ENCODE results near the gene ITGA8.

The ITGA8 gene

GRCh38 chr10:15704581-15704968 lies 15.1 kb downstream of the ITGA8 start:
- no peaks in the 10 kb centered on the region for H4K20me1 ChIP-seq (ENCODE audit: insufficient read depth, low read length)
- no peaks in the 10 kb centered on the region for H3K27me3 ChIP-seq (ENCODE audit: low read depth, low read length)
- no peaks in the 10 kb centered on the region for H3K79me2 ChIP-seq (ENCODE audit: low read length)
- H3K4me2 ChIP-seq (ENCODE audit: low read length): no peak overlapping the region
- H3K27ac ChIP-seq (ENCODE audit: low read length): no peak overlapping the region
- H2AFZ ChIP-seq (ENCODE audit: low read depth, low read length): no peak overlapping the region
- TF ChIP-seq, protein P1, sequence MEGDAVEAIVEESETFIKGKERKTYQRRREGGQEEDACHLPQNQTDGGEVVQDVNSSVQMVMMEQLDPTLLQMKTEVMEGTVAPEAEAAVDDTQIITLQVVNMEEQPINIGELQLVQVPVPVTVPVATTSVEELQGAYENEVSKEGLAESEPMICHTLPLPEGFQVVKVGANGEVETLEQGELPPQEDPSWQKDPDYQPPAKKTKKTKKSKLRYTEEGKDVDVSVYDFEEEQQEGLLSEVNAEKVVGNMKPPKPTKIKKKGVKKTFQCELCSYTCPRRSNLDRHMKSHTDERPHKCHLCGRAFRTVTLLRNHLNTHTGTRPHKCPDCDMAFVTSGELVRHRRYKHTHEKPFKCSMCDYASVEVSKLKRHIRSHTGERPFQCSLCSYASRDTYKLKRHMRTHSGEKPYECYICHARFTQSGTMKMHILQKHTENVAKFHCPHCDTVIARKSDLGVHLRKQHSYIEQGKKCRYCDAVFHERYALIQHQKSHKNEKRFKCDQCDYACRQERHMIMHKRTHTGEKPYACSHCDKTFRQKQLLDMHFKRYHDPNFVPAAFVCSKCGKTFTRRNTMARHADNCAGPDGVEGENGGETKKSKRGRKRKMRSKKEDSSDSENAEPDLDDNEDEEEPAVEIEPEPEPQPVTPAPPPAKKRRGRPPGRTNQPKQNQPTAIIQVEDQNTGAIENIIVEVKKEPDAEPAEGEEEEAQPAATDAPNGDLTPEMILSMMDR (IDR thresholded peaks at IDR 0.05; ENCODE audit: low read depth, low read length): no peak
- no peak for TF ChIP-seq EZH2phosphoT487 (IDR thresholded peaks at IDR 0.05; ENCODE audit: low read depth)
- H3K9me3 ChIP-seq (ENCODE audit: insufficient read depth, low read length): no peaks in the 10 kb centered on the region
- no peak overlapping the region for H3K9ac ChIP-seq (ENCODE audit: low read length)
- no peaks in the 10 kb centered on the region for H3K4me1 ChIP-seq (ENCODE audit: low read length)
- no peak overlapping the region for H3K4me3 ChIP-seq (ENCODE audit: low read length)
- no peaks in the 10 kb centered on the region for H3K36me3 ChIP-seq (replicated peaks; ENCODE audit: low read depth, low read length)

DNA sequence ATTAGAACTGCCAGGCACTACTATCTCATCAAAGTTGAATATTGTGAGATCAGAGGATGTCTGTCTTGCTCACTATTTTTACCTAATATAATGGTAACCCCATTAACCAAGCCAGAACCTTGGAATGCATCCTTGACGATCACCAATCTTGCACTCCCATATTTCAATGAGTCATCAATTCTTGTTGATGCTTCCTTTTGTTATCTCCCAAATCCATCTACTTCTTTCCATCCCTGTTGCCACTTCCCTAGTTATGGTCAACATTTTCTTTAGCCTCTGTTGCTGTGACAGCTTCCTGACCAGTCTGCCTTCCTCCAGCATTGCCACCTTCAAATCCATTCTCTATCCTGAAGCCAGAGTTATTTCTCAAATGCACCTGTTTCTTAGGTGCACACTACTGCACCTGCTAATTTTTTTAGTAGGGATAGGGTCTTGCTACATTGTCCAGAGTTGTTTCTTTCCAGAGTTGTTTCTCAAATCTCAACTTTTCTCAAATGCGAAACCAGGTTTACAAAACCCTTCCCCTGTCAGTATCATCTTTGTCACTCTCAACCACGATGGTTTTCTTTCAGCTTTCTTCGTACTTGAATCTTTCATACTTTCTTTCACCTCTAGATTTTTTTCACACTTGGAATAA lies 15.7 kb downstream of the ITGA8 start:
- Histone ChIP-seq H3K36me3 (replicated peaks; ENCODE audit: low read depth, low read length) (no peaks in the 10 kb centered on the region), H4K20me1 (ENCODE audit: insufficient read depth, low read length) (no peaks in the 10 kb centered on the region), H3K4me2 (ENCODE audit: low read length) (no peak overlapping the region), H2AFZ (ENCODE audit: low read depth, low read length) (no peak overlapping the region), H3K4me1 (ENCODE audit: low read length) (no peaks in the 10 kb centered on the region), H3K9me3 (ENCODE audit: insufficient read depth, low read length) (no peaks in the 10 kb centered on the region), H3K27ac (ENCODE audit: low read length) (no peak overlapping the region), H3K79me2 (ENCODE audit: low read length) (no peaks in the 10 kb centered on the region), H3K27me3 (ENCODE audit: low read depth, low read length) (no peaks in the 10 kb centered on the region), H3K9ac (ENCODE audit: low read length) (no peak overlapping the region), H3K4me3 (ENCODE audit: low read length) (no peak overlapping the region)
- no peak for TF ChIP-seq EZH2phosphoT487 (IDR thresholded peaks at IDR 0.05; ENCODE audit: low read depth)
- TF ChIP-seq, protein P1 (IDR thresholded peaks at IDR 0.05; ENCODE audit: low read depth, low read length): no peak

GRCh38 chr10:15703151-15703880 lies 16.4 kb downstream of the ITGA8 start:
- H3K9ac ChIP-seq (ENCODE audit: low read length): no peak overlapping the region
- no peak overlapping the region for H2AFZ ChIP-seq (ENCODE audit: low read depth, low read length)
- H3K79me2 ChIP-seq (ENCODE audit: low read length): no peaks in the 10 kb centered on the region
- no peak for TF ChIP-seq EZH2phosphoT487 (IDR thresholded peaks at IDR 0.05; ENCODE audit: low read depth)
- TF ChIP-seq, protein P1 (IDR thresholded peaks at IDR 0.05; ENCODE audit: low read depth, low read length): no peak
- H3K4me1 ChIP-seq (ENCODE audit: low read length): no peaks in the 10 kb centered on the region
- no peak overlapping the region for H3K4me2 ChIP-seq (ENCODE audit: low read length)
- H3K27ac ChIP-seq (ENCODE audit: low read length): no peak overlapping the region
- H3K36me3 ChIP-seq (replicated peaks; ENCODE audit: low read depth, low read length): no peaks in the 10 kb centered on the region
- H3K9me3 ChIP-seq (ENCODE audit: insufficient read depth, low read length): no peaks in the 10 kb centered on the region
- H3K4me3 ChIP-seq (ENCODE audit: low read length): no peak overlapping the region
- H4K20me1 ChIP-seq (ENCODE audit: insufficient read depth, low read length): no peaks in the 10 kb centered on the region
- no peaks in the 10 kb centered on the region for H3K27me3 ChIP-seq (ENCODE audit: low read depth, low read length)

GRCh38 chr10:15700078-15700674 lies 19.5 kb downstream of the ITGA8 start:
- Histone ChIP-seq H3K4me2 (ENCODE audit: low read length) (no peak overlapping the region), H3K9ac (ENCODE audit: low read length) (no peak overlapping the region), H2AFZ (ENCODE audit: low read depth, low read length) (no peak overlapping the region), H3K4me1 (ENCODE audit: low read length) (no peaks in the 10 kb centered on the region), H3K27ac (ENCODE audit: low read length) (no peak overlapping the region), H4K20me1 (ENCODE audit: insufficient read depth, low read length) (no peaks in the 10 kb centered on the region), H3K9me3 (ENCODE audit: insufficient read depth, low read length) (no peaks in the 10 kb centered on the region), H3K4me3 (ENCODE audit: low read length) (no peak overlapping the region), H3K36me3 (replicated peaks; ENCODE audit: low read depth, low read length) (no peaks in the 10 kb centered on the region), H3K79me2 (ENCODE audit: low read length) (no peaks in the 10 kb centered on the region), H3K27me3 (ENCODE audit: low read depth, low read length) (no peaks in the 10 kb centered on the region)
- TF ChIP-seq, protein P1 (IDR thresholded peaks at IDR 0.05; ENCODE audit: low read depth, low read length): no peak
- no peak for TF ChIP-seq EZH2phosphoT487 (IDR thresholded peaks at IDR 0.05; ENCODE audit: low read depth)
